ENCODE measurements around the gene FBN2. TPM values are rescaled to one million over a fixed set of nuclear protein-coding genes. Genes with fewer than 3 reads are reported as not detected.

The FBN2 gene
- total and polyA plus RNA-seq, 11 donors, result 7.4 to 28.0 (median 9.7) TPM

DNA sequence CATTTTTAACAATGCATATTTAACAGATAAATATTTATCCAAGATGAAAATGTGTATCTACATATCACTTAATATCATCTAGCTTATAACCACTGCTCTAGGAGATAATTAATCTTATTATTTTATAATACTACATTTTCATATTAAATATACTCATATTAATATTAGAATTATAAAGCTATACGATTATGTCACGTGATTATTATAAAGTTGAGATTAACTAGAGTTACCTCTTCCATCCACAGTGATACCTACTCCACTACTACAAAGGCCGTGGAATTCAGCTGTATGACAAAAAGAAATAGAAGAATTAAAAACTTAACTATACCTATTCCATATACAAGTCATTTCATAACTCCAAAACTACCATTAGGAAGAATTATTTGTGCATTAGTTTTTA, 171.9 kb downstream of the FBN2 start:
- Histone ChIP-seq H3K36me3 (peaks cover 0 to 15% (median 0%) of the 10 kb centered on the region in 9 donors), H3K4me3 (no peak overlapping the region), H3K4me1 (no peaks in the 10 kb centered on the region), H3K9me3 (no peaks in the 10 kb centered on the region), H3K27ac (no peak overlapping the region), H3K27me3 (no peaks in the 10 kb centered on the region)
- DNase-seq (no peak), ATAC-seq (no peak)
- TF ChIP-seq POLR2A (IDR thresholded peaks at IDR 0.05), result no peak
- TF ChIP-seq, protein P1, sequence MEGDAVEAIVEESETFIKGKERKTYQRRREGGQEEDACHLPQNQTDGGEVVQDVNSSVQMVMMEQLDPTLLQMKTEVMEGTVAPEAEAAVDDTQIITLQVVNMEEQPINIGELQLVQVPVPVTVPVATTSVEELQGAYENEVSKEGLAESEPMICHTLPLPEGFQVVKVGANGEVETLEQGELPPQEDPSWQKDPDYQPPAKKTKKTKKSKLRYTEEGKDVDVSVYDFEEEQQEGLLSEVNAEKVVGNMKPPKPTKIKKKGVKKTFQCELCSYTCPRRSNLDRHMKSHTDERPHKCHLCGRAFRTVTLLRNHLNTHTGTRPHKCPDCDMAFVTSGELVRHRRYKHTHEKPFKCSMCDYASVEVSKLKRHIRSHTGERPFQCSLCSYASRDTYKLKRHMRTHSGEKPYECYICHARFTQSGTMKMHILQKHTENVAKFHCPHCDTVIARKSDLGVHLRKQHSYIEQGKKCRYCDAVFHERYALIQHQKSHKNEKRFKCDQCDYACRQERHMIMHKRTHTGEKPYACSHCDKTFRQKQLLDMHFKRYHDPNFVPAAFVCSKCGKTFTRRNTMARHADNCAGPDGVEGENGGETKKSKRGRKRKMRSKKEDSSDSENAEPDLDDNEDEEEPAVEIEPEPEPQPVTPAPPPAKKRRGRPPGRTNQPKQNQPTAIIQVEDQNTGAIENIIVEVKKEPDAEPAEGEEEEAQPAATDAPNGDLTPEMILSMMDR (IDR thresholded peaks at IDR 0.05), result no peak
- 94 to 96% (median 95%) methylated on average over 3 of the region's 3 CpGs for WGBS, 4 donors
- intact Hi-C loops (cut with DNase I), result no loop called here

DNA sequence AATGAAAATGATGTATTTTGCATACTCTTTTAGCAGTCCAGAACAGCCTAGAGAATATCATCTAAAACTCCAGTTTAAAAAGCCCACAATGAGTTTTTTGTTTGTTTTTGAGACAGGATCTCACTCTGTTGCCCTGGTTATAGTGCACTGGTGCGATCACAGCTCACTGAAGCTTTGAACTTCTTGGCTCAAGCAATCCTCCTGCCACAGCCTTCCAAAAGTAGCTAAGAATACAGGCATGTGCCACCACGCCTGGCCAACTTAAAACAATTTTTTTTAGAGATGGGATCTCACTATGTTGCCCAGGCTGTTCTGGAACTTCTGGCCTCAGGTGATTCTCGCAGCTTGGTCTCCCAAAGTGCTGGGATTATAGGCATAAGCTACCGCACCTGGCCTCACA, 175.7 kb downstream of the FBN2 start:
- DNase-seq, result no peak
- H3K4me1 ChIP-seq, result peaks cover 0 to 5% (median 0%) of the 10 kb centered on the region in 12 donors
- H3K4me3 ChIP-seq, result no peak overlapping the region
- H3K9me3 ChIP-seq, result no peaks in the 10 kb centered on the region
- intact Hi-C loops (cut with DNase I), result no loop called here
- H3K27ac ChIP-seq, result no peak overlapping the region
- TF ChIP-seq POLR2A (IDR thresholded peaks at IDR 0.05), result no peak
- TF ChIP-seq, protein P1 (IDR thresholded peaks at IDR 0.05), result no peak
- ATAC-seq, result no peak
- H3K36me3 ChIP-seq, result no peaks in the 10 kb centered on the region
- H3K27me3 ChIP-seq, result no peaks in the 10 kb centered on the region
- 75 to 95% (median 90%) methylated on average over 4 of the region's 4 CpGs for WGBS, 4 donors

DNA sequence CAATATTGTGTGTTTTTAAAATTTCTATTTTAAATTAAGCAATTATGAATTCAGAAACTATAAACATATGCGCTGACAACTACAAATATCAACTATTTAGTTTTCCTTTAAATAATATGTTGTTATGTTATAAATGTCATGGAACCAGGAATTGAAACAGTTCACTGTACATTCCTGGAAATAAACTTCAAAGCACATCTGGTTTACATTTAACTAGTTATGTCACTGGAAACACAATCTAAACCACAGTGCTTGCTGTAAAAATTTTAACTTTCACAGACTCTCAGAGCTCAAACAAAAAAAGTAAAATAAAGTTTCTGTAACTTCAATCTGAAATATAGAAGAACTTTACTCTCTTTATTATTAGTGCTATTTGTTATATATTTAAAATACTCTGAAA, 179.2 kb downstream of the FBN2 start:
- no peak overlapping the region for H3K27ac ChIP-seq
- ATAC-seq (no peak), DNase-seq (no peak)
- H3K27me3 ChIP-seq, result no peaks in the 10 kb centered on the region
- 93 to 97% (median 95%) methylated on average over 1 of the region's 1 CpG for WGBS, 4 donors
- TF ChIP-seq, protein P1 (IDR thresholded peaks at IDR 0.05), result no peak
- TF ChIP-seq POLR2A (IDR thresholded peaks at IDR 0.05), result no peak
- no peaks in the 10 kb centered on the region for H3K9me3 ChIP-seq
- peaks cover 0 to 8% (median 0%) of the 10 kb centered on the region in 9 donors for H3K36me3 ChIP-seq
- H3K4me1 ChIP-seq, result peaks cover 0 to 5% (median 0%) of the 10 kb centered on the region in 12 donors
- intact Hi-C loops (cut with DNase I), result no loop called here
- H3K4me3 ChIP-seq, result no peak overlapping the region

DNA sequence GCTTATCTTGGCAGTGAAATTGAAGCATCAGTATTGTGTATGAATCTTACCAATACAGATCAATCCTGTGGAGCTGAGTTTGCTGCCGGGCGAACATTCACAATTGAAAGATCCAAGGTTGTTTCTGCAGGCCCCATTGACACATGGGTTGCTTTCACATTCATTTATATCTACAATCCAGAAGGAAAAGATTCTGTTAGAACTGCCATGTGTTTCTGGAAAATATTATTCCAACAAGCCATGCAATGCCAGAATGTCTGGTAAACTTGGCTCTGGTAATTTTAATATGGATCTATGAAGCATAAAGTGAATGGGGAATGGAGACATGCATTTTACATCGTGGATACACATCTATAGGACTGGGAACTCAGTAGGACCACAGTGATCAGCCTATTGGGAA, 180.8 kb downstream of the FBN2 start:
- 95 to 98% (median 98%) methylated on average over 3 of the region's 3 CpGs for WGBS, 4 donors
- intact Hi-C loops (cut with DNase I), result no loop called here
- DNase-seq, result no peak

More for the DNA sequence above, 180.8 kb downstream of the FBN2 start:
- Histone ChIP-seq H3K27me3 (no peaks in the 10 kb centered on the region), H3K27ac (no peak overlapping the region), H3K4me1 (peaks cover 0 to 5% (median 0%) of the 10 kb centered on the region in 12 donors), H3K4me3 (no peak overlapping the region), H3K9me3 (no peaks in the 10 kb centered on the region), H3K36me3 (peaks cover 0 to 8% (median 0%) of the 10 kb centered on the region in 9 donors)
- TF ChIP-seq, protein P1 (IDR thresholded peaks at IDR 0.05), result no peak
- no peak for TF ChIP-seq POLR2A (IDR thresholded peaks at IDR 0.05)
- no peak for ATAC-seq

Measured in heart left ventricle (tissue), 16 donors.